Activated naive CD4-positive, alpha-beta T cell treated with anti-CD3 and anti-CD28 coated beads, Interleukin-2, amount 50 U/mL, for 24 hours (primary cell): ENCODE measurements around the gene DNAJA3.

ENCODE experiments used
- H3K27ac Mint-ChIP-seq: one replicate; pipeline ENCODE4 v1.8.0; 2021; ENCODE audit warnings: mild to moderate bottlenecking, mixed read lengths
- H3K27me3 Mint-ChIP-seq: one replicate; pipeline ENCODE4 v1.8.0; 2021; ENCODE audit warnings: mixed read lengths
- H3K36me3 Mint-ChIP-seq: one replicate; pipeline ENCODE4 v1.8.0; 2021; ENCODE audit warnings: mixed read lengths
- H3K4me1 Mint-ChIP-seq: one replicate; pipeline ENCODE4 v1.8.0; 2021; ENCODE audit warnings: mixed read lengths
- H3K4me3 Mint-ChIP-seq: one replicate; pipeline ENCODE4 v1.8.0; 2021; ENCODE audit warnings: mild to moderate bottlenecking, mixed read lengths
- H3K9me3 Mint-ChIP-seq: one replicate; pipeline ENCODE4 v1.8.0; 2021; ENCODE audit warnings: mixed read lengths

Gene DNAJA3

DNA sequence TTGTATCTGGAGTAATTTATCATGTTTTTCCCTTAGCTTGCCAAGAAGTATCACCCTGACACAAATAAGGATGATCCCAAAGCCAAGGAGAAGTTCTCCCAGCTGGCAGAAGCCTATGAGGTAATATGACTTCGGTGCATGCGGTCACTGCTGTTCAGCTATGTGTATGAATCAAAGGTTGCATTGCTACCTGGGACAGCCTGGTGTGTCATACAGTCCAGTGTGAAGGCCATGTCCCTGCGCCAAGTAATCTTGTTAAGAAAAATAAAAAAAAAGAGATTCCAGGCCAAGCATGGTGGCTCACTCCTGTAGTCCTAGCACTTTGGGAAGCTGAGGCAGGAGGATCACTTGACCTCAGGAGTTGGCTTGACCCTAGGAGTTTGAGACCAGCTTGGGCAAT, 11.7 kb downstream of the DNAJA3 start:
- Mint-ChIP-seq H3K36me3 (peaks cover 8% of the 10 kb centered on the region), H3K4me3 (no peak overlapping the region), H3K27me3 (no peaks in the 10 kb centered on the region), H3K4me1 (peaks cover 9% of the 10 kb centered on the region), H3K27ac (no peak overlapping the region), H3K9me3 (no peaks in the 10 kb centered on the region)

- H3K4me1 Mint-ChIP-seq: no peaks in the 10 kb centered on the region
- no peak overlapping the region for H3K4me3 Mint-ChIP-seq
- H3K27ac Mint-ChIP-seq: no peak overlapping the region
- H3K36me3 Mint-ChIP-seq: peaks cover 9% of the 10 kb centered on the region
- H3K27me3 Mint-ChIP-seq: no peaks in the 10 kb centered on the region
- H3K9me3 Mint-ChIP-seq: no peaks in the 10 kb centered on the region
Observed at GRCh38 chr16:4442371-4442770, 16.7 kb downstream of the DNAJA3 start.

GRCh38 chr16:4443271-4443670, 17.6 kb downstream of the DNAJA3 start:
- no peaks in the 10 kb centered on the region for H3K9me3 Mint-ChIP-seq
- H3K4me3 Mint-ChIP-seq: no peak overlapping the region
- no peaks in the 10 kb centered on the region for H3K27me3 Mint-ChIP-seq
- peaks cover 10% of the 10 kb centered on the region for H3K36me3 Mint-ChIP-seq
- no peaks in the 10 kb centered on the region for H3K4me1 Mint-ChIP-seq
- H3K27ac Mint-ChIP-seq: no peak overlapping the region

GRCh38 chr16:4443986-4444385, 18.3 kb downstream of the DNAJA3 start:
- no peaks in the 10 kb centered on the region for H3K4me1 Mint-ChIP-seq
- H3K27me3 Mint-ChIP-seq: no peaks in the 10 kb centered on the region
- H3K27ac Mint-ChIP-seq: no peak overlapping the region
- peaks cover 10% of the 10 kb centered on the region for H3K36me3 Mint-ChIP-seq
- H3K9me3 Mint-ChIP-seq: no peaks in the 10 kb centered on the region
- H3K4me3 Mint-ChIP-seq: no peak overlapping the region

DNA sequence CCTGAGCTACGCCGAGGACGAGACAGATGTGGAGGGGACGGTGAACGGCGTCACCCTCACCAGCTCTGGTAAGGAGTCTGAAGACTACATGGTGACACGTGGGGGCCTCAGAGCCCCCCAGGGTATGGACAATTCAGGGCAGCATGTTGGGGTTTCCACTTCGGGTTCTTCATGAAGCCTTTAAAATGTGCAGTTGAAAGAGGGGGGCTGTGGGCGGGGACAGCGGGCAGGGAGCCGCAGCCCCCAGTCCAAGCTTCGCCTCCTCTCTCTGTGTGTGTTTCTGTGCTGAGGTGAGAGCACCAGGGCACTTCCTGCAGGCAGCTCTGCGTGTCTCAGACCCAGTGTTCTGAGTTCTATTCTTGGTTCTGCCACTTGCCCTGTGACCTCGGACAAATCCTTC, 24.8 kb downstream of the DNAJA3 start:
- H3K9me3 Mint-ChIP-seq: no peaks in the 10 kb centered on the region
- H3K4me3 Mint-ChIP-seq: no peak overlapping the region
- H3K4me1 Mint-ChIP-seq: no peaks in the 10 kb centered on the region
- H3K36me3 Mint-ChIP-seq: peaks cover 8% of the 10 kb centered on the region
- no peaks in the 10 kb centered on the region for H3K27me3 Mint-ChIP-seq
- H3K27ac Mint-ChIP-seq: no peak overlapping the region

DNA sequence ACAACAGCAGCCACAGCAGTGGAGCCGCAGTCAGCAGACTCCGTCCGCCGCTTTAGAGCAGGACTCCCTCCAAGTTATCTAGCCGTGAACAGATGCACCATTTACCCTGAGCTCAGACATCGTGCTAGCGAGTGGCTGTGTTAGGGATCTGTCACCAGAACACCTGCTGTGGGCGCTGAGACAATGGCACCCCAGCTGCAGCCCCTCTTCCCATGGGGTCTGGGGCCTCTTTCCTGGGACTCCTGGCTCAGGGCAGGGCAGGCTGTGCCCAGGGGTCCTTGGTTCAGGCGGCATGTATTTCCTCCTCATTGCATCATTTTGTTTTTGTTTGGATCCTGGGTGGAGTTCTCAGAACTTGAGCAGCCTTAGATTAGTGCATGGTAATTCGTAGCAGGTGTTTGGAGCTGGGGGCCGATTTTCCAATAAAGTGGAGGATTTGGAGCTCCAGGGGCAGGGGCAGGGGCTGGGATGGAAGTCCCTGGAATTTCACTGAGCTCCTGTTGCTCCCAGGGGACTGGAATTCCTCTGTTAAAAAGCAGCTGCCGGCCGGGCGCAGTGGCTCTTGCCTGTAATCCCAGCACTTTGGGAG, 25.4 kb downstream of the DNAJA3 start:
- no peaks in the 10 kb centered on the region for H3K27me3 Mint-ChIP-seq
- H3K4me1 Mint-ChIP-seq: no peaks in the 10 kb centered on the region
- no peak overlapping the region for H3K27ac Mint-ChIP-seq
- no peak overlapping the region for H3K4me3 Mint-ChIP-seq
- no peaks in the 10 kb centered on the region for H3K9me3 Mint-ChIP-seq
- H3K36me3 Mint-ChIP-seq: peaks cover 8% of the 10 kb centered on the region

DNA sequence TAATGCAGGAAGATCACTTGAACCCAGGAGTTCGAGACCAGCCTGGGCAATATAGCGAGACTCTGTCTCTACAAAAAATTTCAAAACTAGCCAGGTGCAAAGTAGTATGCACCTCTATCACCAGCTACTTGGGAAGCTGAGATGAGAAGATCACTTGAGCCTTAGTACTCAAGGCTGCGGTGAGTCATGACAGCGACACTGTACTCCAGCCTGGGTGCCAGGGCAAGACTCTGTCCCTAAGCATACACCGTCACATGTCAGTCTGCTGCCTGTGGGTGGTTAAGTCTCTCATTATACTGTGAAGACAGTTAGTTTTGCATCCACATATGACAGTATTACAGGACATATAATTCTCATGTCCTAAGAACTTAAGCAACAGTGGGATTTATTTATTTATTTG, 27.0 kb downstream of the DNAJA3 start:
- H3K4me1 Mint-ChIP-seq: peaks cover 4% of the 10 kb centered on the region
- no peak overlapping the region for H3K4me3 Mint-ChIP-seq
- no peak overlapping the region for H3K27ac Mint-ChIP-seq
- peaks cover 8% of the 10 kb centered on the region for H3K36me3 Mint-ChIP-seq
- H3K9me3 Mint-ChIP-seq: no peaks in the 10 kb centered on the region
- no peaks in the 10 kb centered on the region for H3K27me3 Mint-ChIP-seq

DNA sequence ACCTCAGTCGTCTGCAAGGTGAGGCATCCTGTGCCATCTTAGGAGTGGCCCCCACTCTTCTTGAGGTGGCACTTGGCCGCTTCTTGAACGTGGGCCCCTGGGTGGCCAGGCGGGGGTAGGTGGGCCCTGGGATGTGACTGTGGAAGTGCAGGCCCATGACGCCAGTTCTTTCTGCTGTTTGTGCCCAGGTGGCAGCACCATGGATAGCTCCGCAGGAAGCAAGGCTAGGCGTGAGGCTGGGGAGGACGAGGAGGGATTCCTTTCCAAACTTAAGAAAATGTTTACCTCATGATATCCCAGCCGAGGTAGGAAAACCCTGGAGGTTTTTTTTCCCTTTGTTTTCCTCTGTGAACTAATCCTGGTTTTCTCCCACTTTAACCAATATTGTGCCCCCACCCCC, 29.0 kb downstream of the DNAJA3 start:
- H3K4me1 Mint-ChIP-seq: peaks cover 11% of the 10 kb centered on the region
- H3K4me3 Mint-ChIP-seq: no peak overlapping the region
- no peaks in the 10 kb centered on the region for H3K9me3 Mint-ChIP-seq
- H3K36me3 Mint-ChIP-seq: peaks cover 10% of the 10 kb centered on the region
- H3K27ac Mint-ChIP-seq: no peak overlapping the region
- H3K27me3 Mint-ChIP-seq: no peaks in the 10 kb centered on the region

GRCh38 chr16:4455081-4455480, 29.4 kb downstream of the DNAJA3 start:
- H3K27ac Mint-ChIP-seq: no peak overlapping the region
- H3K4me1 Mint-ChIP-seq: peaks cover 11% of the 10 kb centered on the region
- H3K9me3 Mint-ChIP-seq: no peaks in the 10 kb centered on the region
- H3K36me3 Mint-ChIP-seq: peaks cover 10% of the 10 kb centered on the region
- no peaks in the 10 kb centered on the region for H3K27me3 Mint-ChIP-seq
- no peak overlapping the region for H3K4me3 Mint-ChIP-seq

DNA sequence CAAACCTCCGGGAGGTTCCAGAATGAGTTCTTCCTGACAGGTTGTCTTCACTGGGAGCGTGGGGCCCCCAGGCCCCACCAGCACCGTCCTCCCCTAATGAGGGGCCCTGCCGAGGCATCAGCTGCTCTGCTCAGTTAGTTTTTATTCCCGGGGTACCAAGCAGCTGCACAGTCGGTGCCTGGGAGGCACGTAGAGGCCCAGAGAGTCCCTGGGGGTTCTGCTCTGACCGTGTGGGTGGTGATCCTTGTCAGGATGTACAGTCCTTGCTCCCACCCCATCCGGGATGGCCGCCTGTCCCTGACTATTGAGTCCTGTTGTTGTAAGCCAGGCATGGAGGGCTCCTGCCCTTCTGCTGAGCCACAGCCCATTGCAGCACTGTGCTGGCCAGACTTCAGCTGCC, 30.3 kb downstream of the DNAJA3 start:
- no peaks in the 10 kb centered on the region for H3K27me3 Mint-ChIP-seq
- H3K4me1 Mint-ChIP-seq: peaks cover 11% of the 10 kb centered on the region
- H3K36me3 Mint-ChIP-seq: peaks cover 11% of the 10 kb centered on the region
- no peak overlapping the region for H3K27ac Mint-ChIP-seq
- H3K9me3 Mint-ChIP-seq: no peaks in the 10 kb centered on the region
- no peak overlapping the region for H3K4me3 Mint-ChIP-seq

DNA sequence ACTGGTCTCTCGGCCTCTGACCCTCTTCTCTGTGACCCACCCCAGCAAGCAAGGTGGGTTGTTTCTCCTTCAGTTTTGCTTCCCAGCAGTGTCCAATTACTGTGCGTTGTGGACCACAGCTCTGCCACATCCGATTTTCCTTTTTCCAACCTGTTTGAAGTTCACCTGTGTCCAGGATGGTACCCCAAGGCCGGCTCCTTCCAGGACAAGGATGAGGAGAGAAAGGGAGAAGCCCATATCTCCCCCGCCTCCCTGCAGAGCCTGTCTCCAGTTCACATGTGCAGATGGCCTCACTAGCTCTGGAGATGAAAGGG, 35.2 kb downstream of the DNAJA3 start:
- Mint-ChIP-seq H3K27me3 (no peaks in the 10 kb centered on the region), H3K4me3 (no peak overlapping the region), H3K9me3 (no peaks in the 10 kb centered on the region), H3K4me1 (peaks cover 19% of the 10 kb centered on the region), H3K36me3 (peaks cover 8% of the 10 kb centered on the region), H3K27ac (no peak overlapping the region)

DNA sequence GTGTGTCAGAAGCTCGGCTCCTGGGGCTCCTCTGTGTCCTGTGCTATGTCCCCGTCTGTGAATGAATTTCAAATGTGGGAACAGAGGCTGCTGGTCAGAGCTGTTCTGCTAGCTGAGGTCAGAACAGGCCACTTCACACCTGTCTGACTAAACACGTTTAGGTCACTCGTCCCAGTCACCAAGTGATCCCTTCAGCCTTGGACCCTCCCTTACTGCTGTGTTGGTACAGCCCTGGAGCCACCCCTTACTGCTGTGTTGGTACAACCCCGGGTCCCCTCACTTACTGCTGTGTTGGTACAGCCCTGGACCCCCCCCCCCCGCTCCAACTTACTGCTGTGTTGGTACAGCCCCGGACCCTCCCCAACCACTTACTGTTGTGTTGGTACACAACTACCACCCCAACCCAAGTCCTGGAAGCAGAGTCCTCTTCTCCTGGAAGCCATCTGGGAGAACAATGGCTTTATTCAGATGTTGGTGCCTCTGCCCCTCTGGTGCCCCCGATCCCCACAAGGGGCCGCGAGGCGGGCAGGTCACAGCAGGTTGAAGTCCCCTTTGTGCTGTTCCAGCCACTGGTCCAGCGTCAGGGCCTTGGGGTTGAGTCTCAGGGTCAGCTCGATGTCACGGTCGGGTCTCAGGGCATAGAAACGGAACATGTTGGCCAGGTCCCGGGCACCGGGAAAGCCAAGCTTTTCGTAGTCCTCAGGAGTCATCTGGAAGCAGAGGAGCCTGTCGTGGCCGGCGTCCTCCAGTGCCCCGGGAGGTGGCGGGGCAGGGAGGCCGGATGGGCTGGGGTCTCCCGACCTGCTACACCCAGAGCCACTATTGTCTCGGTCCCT, 35.8 kb downstream of the DNAJA3 start:
- Mint-ChIP-seq H3K27me3 (no peaks in the 10 kb centered on the region), H3K36me3 (peaks cover 8% of the 10 kb centered on the region), H3K9me3 (no peaks in the 10 kb centered on the region), H3K4me1 (peaks cover 23% of the 10 kb centered on the region), H3K27ac (no peak overlapping the region), H3K4me3 (no peak overlapping the region)

- Mint-ChIP-seq H3K27ac (peak overlapping the region; percentile 12), H3K4me3 (no peak overlapping the region), H3K9me3 (no peaks in the 10 kb centered on the region), H3K27me3 (no peaks in the 10 kb centered on the region), H3K36me3 (peaks cover 7% of the 10 kb centered on the region), H3K4me1 (peaks cover 23% of the 10 kb centered on the region)
Observed at GRCh38 chr16:4463522-4464163, 38.0 kb downstream of the DNAJA3 start.

- Mint-ChIP-seq H3K4me1 (peaks cover 16% of the 10 kb centered on the region), H3K27ac (peak overlapping the region; percentile 79), H3K27me3 (no peaks in the 10 kb centered on the region), H3K9me3 (no peaks in the 10 kb centered on the region), H3K4me3 (no peak overlapping the region), H3K36me3 (peaks cover 3% of the 10 kb centered on the region)
Observed at GRCh38 chr16:4465977-4466779, 40.5 kb downstream of the DNAJA3 start.

GRCh38 chr16:4467916-4468315, 42.2 kb downstream of the DNAJA3 start:
- no peaks in the 10 kb centered on the region for H3K9me3 Mint-ChIP-seq
- H3K36me3 Mint-ChIP-seq: peaks cover 3% of the 10 kb centered on the region
- H3K27ac Mint-ChIP-seq: no peak overlapping the region
- no peak overlapping the region for H3K4me3 Mint-ChIP-seq
- peaks cover 21% of the 10 kb centered on the region for H3K4me1 Mint-ChIP-seq
- H3K27me3 Mint-ChIP-seq: no peaks in the 10 kb centered on the region

DNA sequence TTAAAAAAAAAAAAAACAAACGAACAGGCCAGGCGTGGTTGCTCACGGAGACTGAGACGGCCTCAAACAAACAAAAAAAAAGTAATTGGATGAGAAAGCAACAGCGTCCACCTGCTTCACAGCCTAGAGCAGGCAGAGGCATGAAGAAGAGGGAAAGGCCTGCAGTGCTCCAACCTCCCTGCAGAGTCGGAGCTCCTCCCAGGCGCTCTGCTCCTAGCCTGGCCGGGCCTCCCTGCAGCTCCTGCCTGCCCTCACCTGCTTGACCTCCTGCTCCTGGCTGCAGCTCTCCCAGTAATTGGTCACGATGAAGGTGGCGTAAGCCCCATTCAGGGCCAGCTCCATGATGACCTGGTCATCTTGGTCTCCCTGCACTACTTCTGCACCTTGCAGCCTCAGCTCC, 43.3 kb downstream of the DNAJA3 start:
- Mint-ChIP-seq H3K4me3 (no peak overlapping the region), H3K27me3 (no peaks in the 10 kb centered on the region), H3K27ac (no peak overlapping the region), H3K9me3 (no peaks in the 10 kb centered on the region), H3K4me1 (peaks cover 28% of the 10 kb centered on the region), H3K36me3 (peaks cover 3% of the 10 kb centered on the region)
